GM19468 (cell line): ENCODE data around the gene VCP.

Source experiments
- ATAC-seq: cut with Tn5 transposase; IDR thresholded peaks from one replicate; pipeline ENCODE4 v1.9.1; 2021; ENCODE audit warnings: mild to moderate bottlenecking, moderate library complexity, moderate number of reproducible peaks; ENCODE audit not compliant: unreplicated experiment; ENCODE audit errors: extremely low read depth

Gene VCP

DNA sequence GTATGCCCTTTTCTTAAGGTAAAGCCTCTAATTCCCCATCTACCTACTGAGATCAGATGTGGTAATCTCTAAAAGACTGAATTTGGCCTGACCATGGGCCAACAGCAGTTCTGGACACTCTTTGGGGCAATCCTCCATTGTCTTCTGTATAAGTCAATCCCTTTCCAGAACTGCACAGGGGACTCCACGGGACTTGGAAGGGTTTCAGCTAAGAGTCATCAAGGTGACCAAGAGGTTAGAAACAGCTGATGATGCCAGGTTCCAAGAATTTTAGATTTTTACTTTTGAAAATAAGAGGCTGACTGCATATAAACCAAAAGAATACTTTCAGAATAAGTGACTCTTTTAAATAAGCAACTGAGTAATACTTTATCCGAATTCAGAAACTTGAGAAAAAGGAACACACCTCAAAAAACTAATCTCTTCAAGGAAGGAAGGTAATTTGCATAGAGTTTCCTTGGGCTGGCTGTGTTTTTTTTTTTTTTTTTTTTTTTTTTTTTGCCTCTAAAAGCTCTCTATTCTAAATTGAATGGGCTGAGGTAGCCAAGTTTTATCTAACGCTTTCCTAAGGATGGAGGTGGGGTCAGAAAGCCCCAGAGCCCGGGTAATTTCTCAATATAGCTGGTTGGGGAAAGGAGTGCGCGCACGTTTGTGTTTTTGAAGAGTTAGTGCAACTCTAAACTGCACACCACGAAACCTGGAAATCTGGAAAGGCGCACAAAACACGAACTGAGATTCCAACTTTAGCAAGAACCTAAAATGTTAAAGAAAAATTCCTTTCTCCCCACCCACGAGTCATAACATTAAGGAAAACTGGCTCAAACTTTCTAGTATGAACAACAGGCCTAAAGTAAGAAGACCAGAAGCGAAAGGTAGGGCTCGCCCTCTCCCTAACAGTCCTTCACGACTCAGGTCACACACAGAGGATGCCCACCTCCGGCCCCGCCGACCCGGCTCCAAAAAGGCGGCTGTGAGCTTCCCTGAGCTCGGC is 1.3 kb downstream of the VCP start:
- no peak for ATAC-seq

GRCh38 chr9:35069020-35069419 is 3.4 kb downstream of the VCP start:
- no peak for ATAC-seq

DNA sequence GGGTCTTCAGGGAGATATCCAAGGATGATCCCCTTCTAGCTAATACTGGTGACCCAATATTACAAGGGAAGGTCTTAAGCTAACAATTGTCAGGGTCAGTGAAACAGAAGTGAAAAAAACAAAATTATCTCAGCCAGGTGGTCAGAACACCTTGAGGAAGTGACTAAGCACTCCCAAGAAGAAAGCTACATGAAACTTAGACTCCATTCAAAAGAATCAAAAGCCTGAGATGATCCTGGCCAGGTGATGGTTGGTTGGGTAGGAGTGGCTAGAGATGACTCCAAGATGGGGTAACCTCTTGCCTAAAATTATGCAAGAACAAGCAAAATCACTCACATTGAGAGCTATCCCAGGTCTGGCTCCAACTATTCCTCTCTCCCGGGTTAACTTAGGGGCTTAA is 5.4 kb downstream of the VCP start:
- no peak for ATAC-seq

DNA sequence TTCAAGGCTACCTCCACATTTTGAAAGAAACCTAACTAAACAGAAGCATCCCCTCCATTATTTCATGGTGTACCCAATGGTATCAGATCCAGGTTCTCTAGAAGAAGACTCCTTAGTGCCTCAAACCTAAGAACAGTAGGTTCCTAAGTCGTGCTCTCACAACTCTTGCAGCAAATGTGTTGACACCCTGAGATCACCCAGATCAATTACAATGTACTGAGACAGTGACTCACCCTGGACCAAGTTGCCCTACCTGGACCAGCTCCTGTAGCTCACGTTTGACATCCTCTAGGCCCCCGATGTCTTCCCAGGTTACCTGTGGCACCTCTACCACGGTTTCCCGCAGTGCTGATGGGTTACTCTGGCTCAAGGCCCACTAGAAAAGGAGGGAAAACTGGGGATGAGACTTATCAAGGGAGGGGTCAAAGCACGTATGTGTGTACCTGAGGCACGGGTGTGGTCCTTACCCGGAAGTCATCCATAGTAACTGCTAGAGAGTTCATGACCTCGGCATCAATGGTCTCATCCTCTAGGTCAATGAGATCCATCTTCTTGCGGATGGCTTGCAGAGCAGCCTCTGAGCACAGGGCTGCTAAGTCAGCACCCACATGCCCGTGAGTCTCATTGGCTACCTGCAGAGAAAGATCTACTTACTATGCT is 11.7 kb downstream of the VCP start:
- ATAC-seq: no peak

- no peak for ATAC-seq
These were observed 13.0 kb downstream of the VCP start for GRCh38 chr9:35059438-35059837.

- ATAC-seq: no peak
These were observed 15.2 kb downstream of the VCP start for GRCh38 chr9:35057271-35057620.

- no peak for ATAC-seq
These were observed 15.7 kb downstream of the VCP start for GRCh38 chr9:35056571-35057270.

DNA sequence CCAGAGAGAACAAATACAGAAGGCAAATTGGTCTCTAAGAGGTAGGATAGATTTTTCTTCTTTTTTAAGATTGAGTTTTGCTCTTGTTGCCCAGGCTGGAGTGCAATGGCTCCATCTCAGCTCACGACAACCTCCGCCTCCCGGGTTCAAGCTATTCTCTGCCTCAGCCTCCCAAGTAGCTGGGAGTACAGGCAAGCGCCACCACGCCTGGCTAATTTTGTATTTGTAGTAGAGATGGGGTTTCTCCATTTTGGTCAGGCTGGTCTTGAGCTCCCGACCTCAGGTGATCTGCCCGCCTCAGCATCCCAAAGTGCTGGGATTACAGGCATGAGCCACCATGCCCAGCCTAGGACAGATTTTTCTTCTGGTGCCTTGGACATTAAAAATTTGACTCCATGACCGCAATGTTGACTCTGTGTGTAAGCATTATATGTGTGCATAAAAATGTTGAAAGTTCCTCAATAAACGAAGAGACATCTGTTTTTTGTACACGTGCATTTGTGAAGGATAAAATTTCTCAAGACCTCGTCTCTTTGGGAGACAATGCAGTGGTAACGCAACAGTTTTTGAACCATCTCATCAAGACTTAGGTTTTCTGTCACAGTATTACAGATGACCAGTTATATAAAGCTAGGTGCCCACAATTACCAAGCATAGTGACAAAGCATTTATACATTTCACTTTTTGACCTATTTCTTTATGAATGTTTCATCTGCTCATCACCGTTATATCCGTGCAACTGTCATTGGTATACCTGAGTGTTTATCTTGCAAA is 17.4 kb downstream of the VCP start:
- ATAC-seq: no peak

- ATAC-seq: no peak
These were observed 18.1 kb downstream of the VCP start for GRCh38 chr9:35054185-35054835.

GRCh38 chr9:35051069-35051967 is 21.1 kb downstream of the VCP start:
- ATAC-seq: no peak

DNA sequence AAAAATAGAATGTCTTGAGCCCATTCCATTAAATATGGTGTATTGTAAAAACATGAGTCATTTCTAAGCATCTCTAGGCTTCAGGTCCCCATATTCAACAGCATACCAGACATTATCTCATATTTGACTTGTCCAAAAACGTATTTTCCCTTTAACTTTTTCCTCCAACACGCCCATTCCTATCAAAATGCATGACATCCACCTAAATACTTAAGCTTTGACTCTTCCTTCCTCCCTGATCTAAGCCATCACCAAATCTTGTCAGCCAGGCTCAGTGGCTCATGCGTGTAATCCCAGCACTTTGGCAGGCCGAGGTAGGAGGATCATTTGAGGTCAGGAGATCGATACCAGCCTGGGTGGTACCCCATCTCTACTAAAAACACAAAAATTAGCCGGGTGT is 23.9 kb downstream of the VCP start:
- ATAC-seq: no peak

GRCh38 chr9:35044071-35044470 is 28.4 kb downstream of the VCP start:
- ATAC-seq: no peak

- ATAC-seq: no peak
These were observed 29.4 kb downstream of the VCP start for GRCh38 chr9:35042891-35043545.

- no peak for ATAC-seq
These were observed 30.3 kb downstream of the VCP start for GRCh38 chr9:35042081-35042604.

- no peak for ATAC-seq
These were observed 36.3 kb downstream of the VCP start for GRCh38 chr9:35035851-35036701.

DNA sequence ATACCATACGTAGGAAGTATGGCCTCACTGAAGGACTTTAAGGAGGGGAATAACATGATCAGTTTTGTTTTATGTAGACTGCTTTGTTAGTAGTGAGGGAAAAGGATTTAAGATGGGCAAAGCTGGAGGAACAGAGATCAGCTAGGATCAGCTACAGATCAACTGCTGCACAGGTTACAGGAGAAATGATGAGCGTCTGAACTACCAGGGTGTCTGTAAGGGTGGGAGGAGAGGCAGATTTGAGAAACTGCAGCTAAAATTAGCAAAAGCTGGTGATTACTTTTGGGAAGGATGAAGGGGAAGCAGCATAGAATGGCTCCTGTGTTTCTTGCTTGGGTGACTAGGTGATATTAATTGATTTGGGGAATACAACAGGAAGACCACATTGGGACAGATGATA is 39.3 kb downstream of the VCP start:
- no peak for ATAC-seq

- no peak for ATAC-seq
These were observed 42.6 kb downstream of the VCP start for GRCh38 chr9:35029852-35030251.
